ENCODE measurements around the gene TRPC6.
"Not testable (repeated sequence)": the region's sequence is repeated elsewhere in the genome, so short reads cannot be mapped to it uniquely, and the experiment has no call there.

The TRPC6 gene

DNA sequence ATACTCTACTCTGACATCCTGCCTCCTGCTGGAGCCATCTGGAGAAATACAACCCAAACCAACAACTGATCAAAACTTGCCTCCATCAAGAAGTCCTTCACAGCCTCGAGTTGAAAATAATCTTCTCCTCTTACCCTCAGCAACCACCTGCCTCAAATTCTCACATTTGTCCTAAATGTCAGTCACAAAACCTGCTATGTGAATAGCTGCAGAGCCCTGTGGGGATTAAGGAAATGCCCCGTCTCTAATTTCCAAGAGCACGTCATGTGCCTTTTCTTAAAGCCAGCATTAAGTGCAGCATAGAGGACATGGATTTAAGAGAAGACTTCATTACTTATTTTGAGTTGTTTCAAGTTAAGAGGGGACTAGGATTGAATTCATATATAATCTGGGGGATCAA is 105.9 kb downstream of the TRPC6 start:
- Histone ChIP-seq H3K9me3 (ENCODE audit: low read depth, low read length) (no peaks in the 10 kb centered on the region), H3K4me3 (no peak overlapping the region), H3K36me3 (ENCODE audit: insufficient read depth, low read length) (no peaks in the 10 kb centered on the region), H3K27ac (no peak overlapping the region), H3K9ac (ENCODE audit: insufficient read length) (no peak overlapping the region)
- no peak for DNase-seq (ENCODE audit: low read depth, low spot score)
- TF ChIP-seq EZH2 (IDR thresholded peaks at IDR 0.05) (no peak), POLR2AphosphoS5 (IDR thresholded peaks at IDR 0.05; ENCODE audit: borderline replicate concordance, low read depth, low read length) (no peak), FOXP2 (optimal IDR thresholded peaks at IDR 0.05; ENCODE audit: control extremely low read depth, extremely low read length, insufficient read depth) (no peak)

GRCh38 chr11:101476191-101476590 is 107.6 kb downstream of the TRPC6 start:
- Histone ChIP-seq H3K4me3 (no peak overlapping the region), H3K9me3 (ENCODE audit: low read depth, low read length) (no peaks in the 10 kb centered on the region), H3K27ac (no peak overlapping the region), H3K9ac (ENCODE audit: insufficient read length) (no peak overlapping the region), H3K36me3 (ENCODE audit: insufficient read depth, low read length) (no peaks in the 10 kb centered on the region)
- no peak for TF ChIP-seq FOXP2 (optimal IDR thresholded peaks at IDR 0.05; ENCODE audit: control extremely low read depth, extremely low read length, insufficient read depth)
- no peak for TF ChIP-seq POLR2AphosphoS5 (IDR thresholded peaks at IDR 0.05; ENCODE audit: borderline replicate concordance, low read depth, low read length)
- TF ChIP-seq EZH2 (IDR thresholded peaks at IDR 0.05): no peak
- no peak for DNase-seq (ENCODE audit: low read depth, low spot score)

- DNase-seq (ENCODE audit: low read depth, low spot score): no peak
- TF ChIP-seq EZH2 (IDR thresholded peaks at IDR 0.05): no peak
- Histone ChIP-seq H3K9me3 (ENCODE audit: low read depth, low read length) (no peaks in the 10 kb centered on the region), H3K4me3 (no peak overlapping the region), H3K36me3 (ENCODE audit: insufficient read depth, low read length) (no peaks in the 10 kb centered on the region), H3K27ac (no peak overlapping the region), H3K9ac (ENCODE audit: insufficient read length) (no peak overlapping the region)
Measured at GRCh38 chr11:101475699-101476098, 108.1 kb downstream of the TRPC6 start.

GRCh38 chr11:101474666-101475065 is 109.1 kb downstream of the TRPC6 start:
- no peak overlapping the region for H3K9ac ChIP-seq (ENCODE audit: insufficient read length)
- no peak for DNase-seq (ENCODE audit: low read depth, low spot score)
- H3K27ac ChIP-seq: no peak overlapping the region
- TF ChIP-seq POLR2AphosphoS5 (IDR thresholded peaks at IDR 0.05; ENCODE audit: borderline replicate concordance, low read depth, low read length): no peak
- no peak for TF ChIP-seq FOXP2 (optimal IDR thresholded peaks at IDR 0.05; ENCODE audit: control extremely low read depth, extremely low read length, insufficient read depth)
- TF ChIP-seq EZH2 (IDR thresholded peaks at IDR 0.05): no peak
- H3K4me3 ChIP-seq: no peak overlapping the region
- no peaks in the 10 kb centered on the region for H3K36me3 ChIP-seq (ENCODE audit: insufficient read depth, low read length)
- no peaks in the 10 kb centered on the region for H3K9me3 ChIP-seq (ENCODE audit: low read depth, low read length)

DNA sequence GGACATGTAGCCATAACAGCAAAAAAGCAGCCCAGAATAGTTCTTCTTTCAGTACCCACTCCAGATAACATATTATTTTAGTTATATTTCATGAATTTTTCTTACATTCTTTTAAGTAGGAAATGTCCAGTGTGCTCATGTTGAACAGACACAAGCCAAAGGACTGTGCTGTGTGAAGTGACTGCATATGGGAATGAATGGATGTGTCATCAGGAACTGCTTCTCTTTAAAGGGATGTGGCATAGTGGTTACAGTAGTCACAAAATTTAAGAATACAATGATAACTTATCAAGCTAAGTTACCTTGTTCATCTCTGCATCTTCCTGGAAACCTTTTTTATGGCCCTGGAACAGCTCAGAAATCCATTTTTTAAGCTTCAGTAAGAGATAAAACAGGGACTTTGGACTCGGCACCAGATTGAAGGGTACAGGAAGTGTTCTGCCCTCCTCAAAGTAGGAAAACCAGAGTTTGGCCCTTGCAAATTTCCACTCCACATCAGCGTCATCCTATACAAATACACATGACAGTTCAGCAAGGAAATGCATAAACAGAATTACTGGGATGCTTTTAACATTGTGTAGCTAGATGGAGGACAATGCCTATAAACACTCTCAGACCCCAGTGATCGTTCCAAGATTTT is 112.8 kb downstream of the TRPC6 start:
- H3K27ac ChIP-seq: no peak overlapping the region
- TF ChIP-seq EZH2 (IDR thresholded peaks at IDR 0.05) (no peak), FOXP2 (optimal IDR thresholded peaks at IDR 0.05; ENCODE audit: control extremely low read depth, extremely low read length, insufficient read depth) (no peak), POLR2AphosphoS5 (IDR thresholded peaks at IDR 0.05; ENCODE audit: borderline replicate concordance, low read depth, low read length) (no peak)
- no peak for DNase-seq (ENCODE audit: low read depth, low spot score)
- no peaks in the 10 kb centered on the region for H3K36me3 ChIP-seq (ENCODE audit: insufficient read depth, low read length)
- no peak overlapping the region for H3K4me3 ChIP-seq
- no peaks in the 10 kb centered on the region for H3K9me3 ChIP-seq (ENCODE audit: low read depth, low read length)
- H3K9ac ChIP-seq (ENCODE audit: insufficient read length): no peak overlapping the region

- DNase-seq (ENCODE audit: low read depth, low spot score): no peak
- Histone ChIP-seq H3K9ac (ENCODE audit: insufficient read length) (no peak overlapping the region), H3K36me3 (ENCODE audit: insufficient read depth, low read length) (no peaks in the 10 kb centered on the region), H3K9me3 (ENCODE audit: low read depth, low read length) (no peaks in the 10 kb centered on the region), H3K4me3 (no peak overlapping the region), H3K27ac (no peak overlapping the region)
- TF ChIP-seq FOXP2 (optimal IDR thresholded peaks at IDR 0.05; ENCODE audit: control extremely low read depth, extremely low read length, insufficient read depth) (no peak), EZH2 (IDR thresholded peaks at IDR 0.05) (no peak), POLR2AphosphoS5 (IDR thresholded peaks at IDR 0.05; ENCODE audit: borderline replicate concordance, low read depth, low read length) (no peak)
Measured at GRCh38 chr11:101470419-101470818, 113.4 kb downstream of the TRPC6 start.

- Histone ChIP-seq H3K9me3 (ENCODE audit: low read depth, low read length) (no peaks in the 10 kb centered on the region), H3K36me3 (ENCODE audit: insufficient read depth, low read length) (no peaks in the 10 kb centered on the region), H3K27ac (no peak overlapping the region), H3K9ac (ENCODE audit: insufficient read length) (no peak overlapping the region), H3K4me3 (no peak overlapping the region)
- DNase-seq (ENCODE audit: low read depth, low spot score): no peak
- TF ChIP-seq POLR2AphosphoS5 (IDR thresholded peaks at IDR 0.05; ENCODE audit: borderline replicate concordance, low read depth, low read length): no peak
- no peak for TF ChIP-seq EZH2 (IDR thresholded peaks at IDR 0.05)
- no peak for TF ChIP-seq FOXP2 (optimal IDR thresholded peaks at IDR 0.05; ENCODE audit: control extremely low read depth, extremely low read length, insufficient read depth)
Measured at GRCh38 chr11:101466352-101466751, 117.5 kb downstream of the TRPC6 start.

DNA sequence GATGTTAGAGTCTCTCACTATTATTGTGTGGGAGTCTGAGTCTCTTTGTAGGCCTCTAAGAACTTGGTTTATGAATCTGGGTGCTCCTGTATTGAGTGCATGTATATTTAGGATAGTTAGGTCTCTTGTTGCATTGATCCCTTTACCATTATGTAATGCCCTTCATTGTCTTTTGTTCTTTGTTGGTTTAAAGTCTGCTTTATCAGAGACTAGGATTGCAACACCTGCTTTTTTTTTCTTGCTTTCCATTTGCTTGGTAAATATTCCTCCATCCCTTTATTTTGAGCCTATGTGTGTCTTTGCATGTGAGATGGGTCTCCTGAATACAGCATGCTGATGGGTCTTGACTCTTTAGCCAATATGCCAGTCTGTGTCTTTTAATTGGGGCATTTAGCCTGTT is 119.4 kb downstream of the TRPC6 start:
- H3K4me3 ChIP-seq; H3K9me3 ChIP-seq (ENCODE audit: low read depth, low read length); H3K9ac ChIP-seq (ENCODE audit: insufficient read length); DNase-seq (ENCODE audit: low read depth, low spot score); H3K36me3 ChIP-seq (ENCODE audit: insufficient read depth, low read length); H3K27ac ChIP-seq: not testable (repeated sequence)

DNA sequence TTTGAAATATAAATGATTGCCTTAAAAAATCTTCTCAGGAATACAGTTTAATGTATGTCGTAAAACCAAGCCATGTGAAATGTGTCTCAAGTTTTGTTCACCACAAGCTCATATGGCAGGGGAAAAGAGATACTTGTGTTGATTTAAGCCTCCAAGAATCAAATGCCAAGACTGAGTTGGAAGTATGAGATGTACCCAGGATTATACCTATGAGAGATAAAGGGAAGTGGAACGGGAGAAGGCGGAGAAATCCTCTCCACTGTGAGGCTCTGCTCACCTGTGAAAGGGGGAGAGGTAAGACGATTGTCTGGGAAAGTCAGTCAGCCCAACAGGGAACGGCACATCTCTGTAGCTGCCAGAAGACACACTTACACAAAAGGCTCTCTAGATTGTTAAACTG is 124.8 kb downstream of the TRPC6 start:
- H3K4me3 ChIP-seq: no peak overlapping the region
- no peak overlapping the region for H3K27ac ChIP-seq
- no peaks in the 10 kb centered on the region for H3K36me3 ChIP-seq (ENCODE audit: insufficient read depth, low read length)
- H3K9me3 ChIP-seq (ENCODE audit: low read depth, low read length): no peaks in the 10 kb centered on the region
- no peak for TF ChIP-seq EZH2 (IDR thresholded peaks at IDR 0.05)
- no peak for TF ChIP-seq POLR2AphosphoS5 (IDR thresholded peaks at IDR 0.05; ENCODE audit: borderline replicate concordance, low read depth, low read length)
- TF ChIP-seq FOXP2 (optimal IDR thresholded peaks at IDR 0.05; ENCODE audit: control extremely low read depth, extremely low read length, insufficient read depth): no peak
- no peak for DNase-seq (ENCODE audit: low read depth, low spot score)
- H3K9ac ChIP-seq (ENCODE audit: insufficient read length): no peak overlapping the region

Data from SK-N-MC (cell line).